Activated naive CD4-positive, alpha-beta T cell treated with Interleukin-2 at 50 U/mL for 16 hours (primary cell): ENCODE measurements around the gene BCR.

Experiments
- DNase-seq: peaks from one replicate; pipeline ENCODE4 v3.0.0-alpha.2; 2020

Gene BCR

GRCh38 chr22:23232094-23232905 lies 52.0 kb downstream of the BCR start:
- no peak for DNase-seq

- no peak for DNase-seq
These were observed 52.8 kb downstream of the BCR start for GRCh38 chr22:23233084-23233531.

GRCh38 chr22:23233752-23234408 lies 53.6 kb downstream of the BCR start:
- peak; percentile 54 for DNase-seq

GRCh38 chr22:23234409-23235161 lies 54.3 kb downstream of the BCR start:
- no peak for DNase-seq

GRCh38 chr22:23235425-23235824 lies 55.1 kb downstream of the BCR start:
- no peak for DNase-seq

GRCh38 chr22:23236026-23236425 lies 55.7 kb downstream of the BCR start:
- no peak for DNase-seq

- no peak for DNase-seq
These were observed 56.3 kb downstream of the BCR start for GRCh38 chr22:23236440-23237184.

GRCh38 chr22:23237201-23237798 lies 57.0 kb downstream of the BCR start:
- no peak for DNase-seq

GRCh38 chr22:23237841-23238240 lies 57.5 kb downstream of the BCR start:
- DNase-seq, result peak; percentile 68

GRCh38 chr22:23238707-23239106 lies 58.4 kb downstream of the BCR start:
- DNase-seq, result no peak

- DNase-seq, result no peak
These were observed 59.1 kb downstream of the BCR start for GRCh38 chr22:23239429-23239828.

- peak; percentile 42 for DNase-seq
These were observed 60.5 kb downstream of the BCR start for GRCh38 chr22:23240639-23241389.

GRCh38 chr22:23241562-23242472 lies 61.5 kb downstream of the BCR start:
- DNase-seq, result no peak

GRCh38 chr22:23242473-23243001 lies 62.2 kb downstream of the BCR start:
- DNase-seq, result no peak

GRCh38 chr22:23243006-23243573 lies 62.8 kb downstream of the BCR start:
- peak; percentile 79 for DNase-seq

GRCh38 chr22:23243859-23244689 lies 63.8 kb downstream of the BCR start:
- DNase-seq, result no peak

GRCh38 chr22:23244690-23245044 lies 64.4 kb downstream of the BCR start:
- DNase-seq, result no peak

GRCh38 chr22:23245045-23245798 lies 64.9 kb downstream of the BCR start:
- no peak for DNase-seq
